Measurements from ENCODE around the gene ZNF287. TPM values are rescaled to one million over a fixed set of nuclear protein-coding genes. Genes with fewer than 3 reads are reported as not detected.

Gene ZNF287
- total RNA-seq, 2 experiments from 2014 or later: 11.1 to 11.5 TPM

DNA sequence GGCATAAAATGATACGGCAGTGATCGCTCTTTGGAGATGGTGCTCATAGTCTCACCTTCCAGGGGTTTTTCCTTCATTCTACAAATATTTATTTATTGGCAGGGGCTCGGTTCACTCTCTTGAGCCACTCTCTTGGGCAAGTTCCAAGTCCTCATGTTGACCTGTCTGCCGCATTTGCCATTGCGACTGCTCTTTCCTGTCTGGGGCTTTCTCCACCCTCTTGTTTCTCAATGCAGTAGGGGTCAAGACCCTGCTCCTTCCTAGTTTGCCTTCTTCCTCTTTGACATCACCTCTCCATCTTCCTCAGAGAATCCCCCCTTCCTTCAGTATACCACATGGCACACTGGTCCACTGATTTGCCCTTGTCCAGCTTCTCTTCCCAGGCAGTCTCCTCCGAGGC lies 55.1 kb downstream of the ZNF287 start:
- intact Hi-C loops (cut with micrococcal nuclease): no loop called here
- Mint-ChIP-seq H3K9me3 (no peaks in the 10 kb centered on the region), H3K27ac (no peak overlapping the region), H3K36me3 (no peaks in the 10 kb centered on the region), H3K4me1 (ENCODE audit: low read depth) (no peaks in the 10 kb centered on the region), H3K4me3 (no peak overlapping the region), H3K27me3 (peaks cover 17% of the 10 kb centered on the region)
- ChIA-PET CTCF (no interaction called here), POLR2A (no interaction called here)
- DNase-seq: no peak

DNA sequence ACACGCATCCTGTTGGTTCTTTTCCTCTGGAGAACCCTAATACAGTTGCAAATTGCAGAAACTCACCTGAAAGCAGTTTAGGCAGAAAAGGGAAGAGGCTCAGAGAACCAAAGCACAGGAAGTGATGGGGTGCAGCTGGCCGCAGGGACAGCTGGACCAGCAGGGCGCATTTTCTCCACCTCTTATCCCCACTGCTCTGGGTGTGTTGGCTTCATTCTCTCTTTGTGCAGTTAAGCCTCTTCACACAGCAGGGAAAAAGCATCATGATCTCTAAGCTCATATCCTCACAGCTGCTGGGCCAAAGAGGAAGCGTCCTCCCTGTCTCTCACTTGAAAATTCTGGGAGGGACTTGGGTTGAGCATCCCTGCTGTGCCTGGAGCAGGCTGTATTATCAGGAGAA lies 57.0 kb downstream of the ZNF287 start:
- POLR2A ChIA-PET: no interaction called here
- Mint-ChIP-seq H3K27ac (no peak overlapping the region), H3K4me1 (ENCODE audit: low read depth) (no peaks in the 10 kb centered on the region), H3K9me3 (no peaks in the 10 kb centered on the region), H3K4me3 (no peak overlapping the region), H3K36me3 (no peaks in the 10 kb centered on the region), H3K27me3 (peaks cover 8% of the 10 kb centered on the region)
- intact Hi-C loops (cut with micrococcal nuclease): no loop called here
- CTCF ChIA-PET: interaction anchor here (1.1 to 3.2 kb wide), 3 partner anchors 9 to 72 kb away, joined by 3 to 26 read pairs (median 4); no protein-coding TSS in a partner anchor
- no peak for DNase-seq

DNA sequence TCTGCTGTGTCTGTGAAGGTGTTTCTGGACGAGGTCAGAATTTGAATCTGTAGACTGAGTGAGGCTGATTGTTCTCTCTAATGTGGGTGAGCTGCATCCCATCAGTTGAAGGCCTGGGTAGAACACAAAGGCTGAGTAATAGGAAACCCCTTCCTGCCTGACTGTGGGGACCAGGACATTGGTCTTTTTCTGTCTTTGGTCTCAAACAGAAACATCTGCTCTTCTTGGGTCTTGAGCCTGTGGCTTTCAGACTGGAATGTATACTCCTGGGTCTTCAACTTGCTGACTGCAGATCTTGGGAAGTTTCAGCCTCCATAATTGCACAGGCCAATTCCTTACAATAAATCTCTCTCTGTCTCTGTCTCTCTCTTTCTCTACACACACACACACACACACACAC lies 57.4 kb downstream of the ZNF287 start:
- H3K27ac Mint-ChIP-seq: no peak overlapping the region
- no peaks in the 10 kb centered on the region for H3K36me3 Mint-ChIP-seq
- DNase-seq: no peak
- H3K4me1 Mint-ChIP-seq (ENCODE audit: low read depth): no peaks in the 10 kb centered on the region
- H3K27me3 Mint-ChIP-seq: peaks cover 7% of the 10 kb centered on the region
- no peak overlapping the region for H3K4me3 Mint-ChIP-seq
- intact Hi-C loops (cut with micrococcal nuclease): no loop called here
- H3K9me3 Mint-ChIP-seq: no peaks in the 10 kb centered on the region
- POLR2A ChIA-PET: no interaction called here
- CTCF ChIA-PET: interaction anchor here (1.1 to 3.2 kb wide), 3 partner anchors 10 to 73 kb away, joined by 3 to 26 read pairs (median 4); no protein-coding TSS in a partner anchor

GRCh38 chr17:16507918-16508533 lies 61.0 kb downstream of the ZNF287 start:
- CTCF ChIA-PET: interaction anchor here (1.0 kb wide), 1 partner anchor 13 kb away, joined by 6 read pairs; no protein-coding TSS in a partner anchor

GRCh38 chr17:16506188-16506587 lies 62.8 kb downstream of the ZNF287 start:
- H3K4me3 Mint-ChIP-seq: no peak overlapping the region
- H3K27me3 Mint-ChIP-seq: no peaks in the 10 kb centered on the region
- no peaks in the 10 kb centered on the region for H3K9me3 Mint-ChIP-seq
- CTCF ChIA-PET: interaction anchor here (0.5 to 1.3 kb wide), 3 partner anchors 15 to 186 kb away, joined by 3 to 4 read pairs (median 3); no protein-coding TSS in a partner anchor
- DNase-seq: no peak
- intact Hi-C loops (cut with micrococcal nuclease): no loop called here
- H3K36me3 Mint-ChIP-seq: no peaks in the 10 kb centered on the region
- POLR2A ChIA-PET: no interaction called here
- no peak overlapping the region for H3K27ac Mint-ChIP-seq
- no peaks in the 10 kb centered on the region for H3K4me1 Mint-ChIP-seq (ENCODE audit: low read depth)

More at GRCh38 chr17:16507918-16508533, 61.0 kb downstream of the ZNF287 start:
- H3K36me3 Mint-ChIP-seq: no peaks in the 10 kb centered on the region
- no peak overlapping the region for H3K4me3 Mint-ChIP-seq
- POLR2A ChIA-PET: no interaction called here
- no peaks in the 10 kb centered on the region for H3K9me3 Mint-ChIP-seq
- no peak overlapping the region for H3K27ac Mint-ChIP-seq
- no peaks in the 10 kb centered on the region for H3K27me3 Mint-ChIP-seq
- no peak for DNase-seq
- H3K4me1 Mint-ChIP-seq (ENCODE audit: low read depth): no peaks in the 10 kb centered on the region
- intact Hi-C loops (cut with micrococcal nuclease): no loop called here

DNA sequence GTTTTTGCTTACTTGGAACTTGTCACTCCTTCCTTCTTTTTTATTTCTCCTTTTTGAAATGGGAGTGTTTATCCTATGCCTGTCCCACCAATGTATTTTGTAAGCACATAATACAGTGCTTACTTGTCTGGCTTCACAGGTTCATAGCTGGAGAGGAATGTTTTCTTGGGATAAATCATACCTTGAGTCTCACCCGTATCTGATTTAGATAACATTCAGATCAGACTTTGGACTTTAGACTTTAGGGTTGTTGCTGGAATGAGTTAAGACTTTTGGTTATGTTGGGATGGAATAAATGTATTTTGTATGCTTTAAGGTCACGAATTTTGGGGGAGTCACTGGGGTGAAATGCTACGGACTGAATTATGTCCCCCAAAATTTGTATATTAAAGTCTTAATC lies 64.0 kb downstream of the ZNF287 start:
- no peaks in the 10 kb centered on the region for H3K36me3 Mint-ChIP-seq
- DNase-seq: no peak
- H3K9me3 Mint-ChIP-seq: no peaks in the 10 kb centered on the region
- intact Hi-C loops (cut with micrococcal nuclease): no loop called here
- H3K4me3 Mint-ChIP-seq: no peak overlapping the region
- no peak overlapping the region for H3K27ac Mint-ChIP-seq
- CTCF ChIA-PET: no interaction called here
- no peaks in the 10 kb centered on the region for H3K4me1 Mint-ChIP-seq (ENCODE audit: low read depth)
- no peaks in the 10 kb centered on the region for H3K27me3 Mint-ChIP-seq
- POLR2A ChIA-PET: no interaction called here

Other genes with a start within 250 kb of the ZNF287 start
- 10 to 100 TPM; 43.0 to 44.2 TPM for gene CENPV, start 215.7 kb downstream of the ZNF287 start, total RNA-seq
- 1,000 to 10,000 TPM; 1,695 to 1,771 TPM for gene UBB, start 188.1 kb downstream of the ZNF287 start, total RNA-seq
- 10 to 100 TPM; 46.0 to 50.6 TPM for gene TRPV2, start 153.6 kb downstream of the ZNF287 start, total RNA-seq
- gene LRRC75A, start 77.0 kb downstream of the ZNF287 start, total RNA-seq: 1 to 10 TPM; 1.2 to 1.4 TPM
- gene ZNF624, start 84.6 kb upstream of the ZNF287 start, total RNA-seq: 1 to 10 TPM; 3.9 to 5.0 TPM
- gene CCDC144A, start 121.0 kb upstream of the ZNF287 start, total RNA-seq: 1 to 10 TPM; 4.7 to 5.4 TPM